Right atrium auricular region (tissue), 2 donors: Measurements from ENCODE around the gene LNPEP. TPM values are rescaled to one million over a fixed set of nuclear protein-coding genes. Genes with fewer than 3 reads are reported as not detected.

Experiments
- DNase-seq: peaks from one replicate; pipeline ENCODE4 v3.0.0-alpha.2; 2019; ENCODE audit warnings: low spot score
- H3K27ac ChIP-seq, 2 donors: fragments of 200-600 bp; sonication (generic); 1 replicate in 1 of 2; 2 replicates in 1 of 2; pipeline ENCODE4 v1.5.1; 2016 to 2019
- H3K27me3 ChIP-seq, 2 donors: fragments of 200-600 bp; sonication (generic); one replicate each; pipeline versions ENCODE4 v1.5.1 to v1.6.0; 2017 to 2019
- H3K36me3 ChIP-seq: fragments of 200-600 bp; sonication (generic); one replicate; pipeline ENCODE4 v1.5.1; 2016
- H3K4me1 ChIP-seq, 2 donors: fragments of 200-600 bp; sonication (generic); one replicate each; pipeline versions ENCODE4 v1.5.1 to v1.6.0; 2017 to 2019
- H3K4me3 ChIP-seq, 2 donors: fragments of 200-600 bp; sonication (generic); 1 replicate in 1 of 2; 2 replicates in 1 of 2; pipeline ENCODE4 v1.5.1; 2017 to 2019; ENCODE audit warnings: mild to moderate bottlenecking in 1 of 2, moderate library complexity in 1 of 2
- H3K9me3 ChIP-seq, 2 donors: fragments of 200-600 bp; sonication (generic); one replicate each; pipeline ENCODE4 v1.5.1; 2019
- total RNA-seq, 2 donors: library from RNA; depleted of rRNA; stranded (reverse); fragments of >200 nt; gene quantifications; one replicate each; pipeline ENCODE4 v1.1.0, GENCODE V29; 2016
- TF ChIP-seq, protein P1 (sequence below), 2 donors: fragments of 200-600 bp; sonication (generic); IDR thresholded peaks; one replicate each; pipeline ENCODE4 v1.5.1; 2019; ENCODE audit warnings: antibody characterized with exemption in 2 of 2

LNPEP gene
- total RNA-seq, 2 donors from 2014 or later: 50.2 to 60.0 TPM

DNA sequence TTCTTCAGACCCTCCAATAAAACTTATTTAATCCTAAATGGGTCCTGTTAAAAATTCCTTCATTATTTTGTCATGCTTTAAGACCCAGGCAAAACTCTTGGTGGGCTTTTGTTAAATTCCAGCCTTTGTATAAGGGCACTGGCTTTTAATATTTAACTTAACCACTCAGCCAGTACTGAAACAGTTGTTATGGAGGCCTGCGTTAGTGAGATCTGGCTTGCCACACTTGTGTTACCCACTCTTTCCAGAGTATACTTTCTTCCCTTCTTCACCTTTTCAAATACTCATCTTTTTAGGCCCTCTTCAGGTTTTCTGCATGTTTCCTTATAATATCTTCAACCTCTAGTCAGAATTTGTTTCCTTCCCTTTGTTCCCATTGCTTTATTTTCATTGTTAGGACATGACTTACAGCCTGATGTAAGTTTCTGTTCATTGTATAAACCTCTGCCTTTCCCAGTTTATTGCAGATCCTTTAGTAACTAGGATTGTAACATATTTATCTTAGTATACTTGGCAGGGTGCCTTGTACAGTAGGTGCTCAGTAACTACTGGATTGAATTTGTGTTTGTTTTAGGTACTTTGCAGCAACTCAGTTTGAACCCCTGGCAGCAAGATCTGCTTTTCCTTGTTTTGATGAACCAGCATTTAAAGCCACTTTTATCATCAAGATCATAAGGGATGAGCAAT lies 48.8 kb downstream of the LNPEP start:
- Histone ChIP-seq H3K9me3 (no peaks in the 10 kb centered on the region), H3K4me1 (no peaks in the 10 kb centered on the region), H3K36me3 (peaks cover 33% of the 10 kb centered on the region), H3K4me3 (no peak overlapping the region), H3K27ac (no peak overlapping the region), H3K27me3 (no peaks in the 10 kb centered on the region)
- TF ChIP-seq, protein P1, sequence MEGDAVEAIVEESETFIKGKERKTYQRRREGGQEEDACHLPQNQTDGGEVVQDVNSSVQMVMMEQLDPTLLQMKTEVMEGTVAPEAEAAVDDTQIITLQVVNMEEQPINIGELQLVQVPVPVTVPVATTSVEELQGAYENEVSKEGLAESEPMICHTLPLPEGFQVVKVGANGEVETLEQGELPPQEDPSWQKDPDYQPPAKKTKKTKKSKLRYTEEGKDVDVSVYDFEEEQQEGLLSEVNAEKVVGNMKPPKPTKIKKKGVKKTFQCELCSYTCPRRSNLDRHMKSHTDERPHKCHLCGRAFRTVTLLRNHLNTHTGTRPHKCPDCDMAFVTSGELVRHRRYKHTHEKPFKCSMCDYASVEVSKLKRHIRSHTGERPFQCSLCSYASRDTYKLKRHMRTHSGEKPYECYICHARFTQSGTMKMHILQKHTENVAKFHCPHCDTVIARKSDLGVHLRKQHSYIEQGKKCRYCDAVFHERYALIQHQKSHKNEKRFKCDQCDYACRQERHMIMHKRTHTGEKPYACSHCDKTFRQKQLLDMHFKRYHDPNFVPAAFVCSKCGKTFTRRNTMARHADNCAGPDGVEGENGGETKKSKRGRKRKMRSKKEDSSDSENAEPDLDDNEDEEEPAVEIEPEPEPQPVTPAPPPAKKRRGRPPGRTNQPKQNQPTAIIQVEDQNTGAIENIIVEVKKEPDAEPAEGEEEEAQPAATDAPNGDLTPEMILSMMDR (IDR thresholded peaks at IDR 0.05): no peak
- no peak for DNase-seq

DNA sequence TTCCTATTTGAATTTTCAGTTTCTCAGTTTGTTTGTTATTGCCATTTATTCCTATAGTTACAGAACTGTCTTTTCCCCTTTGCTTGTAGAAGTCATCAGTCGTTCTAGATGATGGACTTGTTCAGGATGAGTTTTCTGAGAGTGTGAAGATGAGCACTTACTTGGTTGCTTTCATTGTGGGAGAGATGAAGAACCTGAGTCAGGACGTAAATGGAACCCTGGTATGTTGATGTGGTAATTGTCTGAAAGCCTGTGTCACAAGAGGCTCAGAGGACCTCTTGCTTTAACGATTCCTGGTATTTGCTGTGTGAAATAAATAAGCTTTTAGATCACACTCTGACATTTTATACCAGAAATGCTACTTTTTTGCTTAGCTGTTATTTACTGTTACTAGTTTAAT lies 50.6 kb downstream of the LNPEP start:
- H3K36me3 ChIP-seq: peaks cover 39% of the 10 kb centered on the region
- no peaks in the 10 kb centered on the region for H3K27me3 ChIP-seq
- TF ChIP-seq, protein P1 (IDR thresholded peaks at IDR 0.05): no peak
- no peaks in the 10 kb centered on the region for H3K4me1 ChIP-seq
- DNase-seq: no peak
- no peak overlapping the region for H3K4me3 ChIP-seq
- no peak overlapping the region for H3K27ac ChIP-seq
- H3K9me3 ChIP-seq: no peaks in the 10 kb centered on the region

DNA sequence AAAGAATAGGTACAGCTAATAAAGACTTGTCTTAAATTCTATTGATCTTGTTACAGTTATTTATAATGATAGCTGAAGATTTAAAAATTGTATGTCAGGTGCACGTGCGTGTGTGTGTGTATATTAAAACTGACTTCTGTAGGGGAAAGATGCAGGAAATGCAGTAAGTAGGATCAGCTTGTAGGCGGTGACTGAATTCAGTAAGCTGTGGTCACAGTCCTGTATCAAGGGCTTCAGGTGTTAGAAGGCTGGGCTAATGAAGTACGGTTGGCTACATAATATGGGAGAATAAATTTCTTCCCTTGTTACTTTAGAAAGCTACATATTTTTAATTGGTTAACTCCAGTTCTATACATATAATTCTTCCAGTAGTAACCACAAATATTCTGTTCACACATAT lies 54.2 kb downstream of the LNPEP start:
- no peak overlapping the region for H3K27ac ChIP-seq
- TF ChIP-seq, protein P1 (IDR thresholded peaks at IDR 0.05): no peak
- no peak for DNase-seq
- no peak overlapping the region for H3K4me3 ChIP-seq
- H3K36me3 ChIP-seq: peaks cover 52% of the 10 kb centered on the region
- no peaks in the 10 kb centered on the region for H3K27me3 ChIP-seq
- no peaks in the 10 kb centered on the region for H3K4me1 ChIP-seq
- H3K9me3 ChIP-seq: no peaks in the 10 kb centered on the region

DNA sequence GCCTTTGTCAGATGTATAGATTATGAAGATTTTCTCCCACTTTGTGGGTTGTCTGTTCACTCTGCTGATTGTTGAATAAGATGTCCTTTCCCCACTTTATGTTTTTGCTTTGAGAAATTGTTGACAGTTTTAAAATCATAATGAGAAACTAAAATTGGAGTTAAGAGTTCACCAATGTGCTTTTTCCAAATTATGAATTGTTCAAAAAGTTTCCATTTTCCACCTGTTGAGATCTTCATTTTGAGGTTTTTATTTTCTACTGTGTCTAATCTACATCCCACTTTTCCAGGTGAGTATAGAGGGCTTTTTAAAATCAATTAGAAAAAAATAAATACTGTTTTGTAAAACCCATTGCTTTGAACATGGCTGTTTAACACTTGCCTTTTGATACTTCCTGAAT lies 55.8 kb downstream of the LNPEP start:
- no peaks in the 10 kb centered on the region for H3K9me3 ChIP-seq
- no peak overlapping the region for H3K4me3 ChIP-seq
- TF ChIP-seq, protein P1 (IDR thresholded peaks at IDR 0.05): no peak
- no peaks in the 10 kb centered on the region for H3K27me3 ChIP-seq
- H3K36me3 ChIP-seq: peaks cover 43% of the 10 kb centered on the region
- H3K4me1 ChIP-seq: no peaks in the 10 kb centered on the region
- H3K27ac ChIP-seq: no peak overlapping the region
- DNase-seq: no peak

DNA sequence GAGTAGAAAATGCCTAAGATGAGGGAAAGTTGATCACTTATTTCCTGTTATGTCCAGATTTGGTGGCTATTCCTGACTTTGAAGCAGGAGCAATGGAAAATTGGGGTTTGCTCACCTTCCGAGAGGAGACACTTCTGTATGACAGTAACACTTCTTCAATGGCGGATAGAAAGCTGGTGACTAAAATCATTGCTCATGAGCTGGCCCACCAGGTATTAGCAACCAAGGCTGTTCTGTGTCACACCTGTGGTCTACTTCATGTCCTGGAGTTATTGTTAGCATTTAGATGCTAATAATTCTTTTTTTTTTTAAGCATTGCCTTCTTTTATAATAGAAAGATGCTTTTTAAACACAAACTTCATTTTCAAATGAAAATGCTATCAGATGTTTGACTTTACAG lies 57.9 kb downstream of the LNPEP start:
- no peaks in the 10 kb centered on the region for H3K4me1 ChIP-seq
- H3K9me3 ChIP-seq: no peaks in the 10 kb centered on the region
- H3K27ac ChIP-seq: no peak overlapping the region
- no peak for DNase-seq
- H3K4me3 ChIP-seq: no peak overlapping the region
- no peaks in the 10 kb centered on the region for H3K27me3 ChIP-seq
- TF ChIP-seq, protein P1 (IDR thresholded peaks at IDR 0.05): no peak
- peaks cover 32% of the 10 kb centered on the region for H3K36me3 ChIP-seq

DNA sequence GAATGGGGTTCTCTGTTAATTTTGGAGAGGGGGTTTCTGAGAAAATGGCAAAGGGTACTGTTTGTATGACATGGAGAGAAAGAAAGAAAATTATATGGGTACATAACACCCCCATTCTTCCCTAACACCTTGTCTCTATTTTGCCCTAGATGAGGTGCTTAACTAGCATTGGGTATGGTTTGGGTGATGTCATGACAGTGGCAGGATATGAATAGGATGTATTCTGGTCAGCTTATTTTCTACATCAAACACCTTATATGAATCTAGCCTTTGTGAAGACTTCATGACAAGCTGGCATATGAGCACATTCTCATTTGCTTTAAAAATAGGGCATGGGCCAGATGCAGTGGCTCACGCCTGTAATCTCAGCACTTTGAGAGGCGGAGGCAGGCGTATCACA lies 58.6 kb downstream of the LNPEP start:
- Histone ChIP-seq H3K9me3 (no peaks in the 10 kb centered on the region), H3K4me3 (no peak overlapping the region), H3K27me3 (no peaks in the 10 kb centered on the region), H3K27ac (no peak overlapping the region), H3K4me1 (no peaks in the 10 kb centered on the region), H3K36me3 (peaks cover 36% of the 10 kb centered on the region)
- DNase-seq: no peak
- TF ChIP-seq, protein P1 (IDR thresholded peaks at IDR 0.05): no peak
